DMS114 treated with DMSO at 0.1 percent for 48 hours (cell line): ENCODE results near the gene ZNF71.
A peak's percentile ranks its signal among the peaks of the same experiment; 100 is the strongest.
"Not testable (repeated sequence)": the region's sequence is repeated elsewhere in the genome, so short reads cannot be mapped to it uniquely, and the experiment has no call there.

ENCODE experiments used
- DNase-seq: peaks from one replicate; lab custom pipeline; 2025; ENCODE audit not compliant: unreplicated experiment; lab: John Stamatoyannopoulos, UW

Gene ZNF71

GRCh38 chr19:56619121-56619520 is 24.0 kb downstream of the ZNF71 start:
- DNase-seq = no peak

DNA sequence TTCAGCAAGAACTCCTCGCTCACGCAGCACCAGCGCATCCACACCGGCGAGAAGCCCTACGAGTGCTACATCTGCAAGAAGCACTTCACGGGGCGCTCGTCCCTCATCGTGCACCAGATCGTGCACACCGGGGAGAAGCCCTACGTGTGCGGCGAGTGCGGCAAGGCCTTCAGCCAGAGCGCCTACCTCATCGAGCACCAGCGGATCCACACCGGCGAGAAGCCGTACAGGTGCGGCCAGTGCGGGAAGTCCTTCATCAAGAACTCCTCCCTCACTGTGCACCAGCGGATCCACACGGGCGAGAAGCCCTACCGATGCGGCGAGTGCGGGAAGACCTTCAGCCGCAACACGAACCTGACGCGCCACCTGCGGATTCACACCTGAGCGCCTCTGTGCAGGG is 27.3 kb downstream of the ZNF71 start:
- no peak for DNase-seq

GRCh38 chr19:56623006-56623405 is 27.9 kb downstream of the ZNF71 start:
- DNase-seq = no peak

- DNase-seq = no peak
Observed at GRCh38 chr19:56625708-56626107, 30.6 kb downstream of the ZNF71 start.

DNA sequence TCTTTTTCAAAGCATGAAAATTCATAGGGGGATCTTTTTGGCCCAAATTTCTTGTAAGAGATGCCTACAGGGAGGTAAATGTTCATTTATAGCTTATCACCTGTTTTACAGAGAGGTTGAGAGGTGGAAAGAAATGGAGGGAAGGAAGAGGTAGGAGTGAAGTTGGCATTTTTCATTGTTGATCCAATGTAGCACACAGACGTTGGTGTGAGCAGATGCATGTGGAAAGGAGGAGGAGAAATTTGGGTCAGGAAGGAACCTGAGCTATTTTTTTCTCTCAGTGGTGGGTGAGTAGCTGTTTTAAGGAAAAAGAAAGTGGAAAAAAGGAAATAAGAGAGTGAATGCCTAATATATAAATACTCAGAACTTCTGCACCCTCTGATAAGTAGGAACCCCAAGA is 37.9 kb downstream of the ZNF71 start:
- DNase-seq = no peak

DNA sequence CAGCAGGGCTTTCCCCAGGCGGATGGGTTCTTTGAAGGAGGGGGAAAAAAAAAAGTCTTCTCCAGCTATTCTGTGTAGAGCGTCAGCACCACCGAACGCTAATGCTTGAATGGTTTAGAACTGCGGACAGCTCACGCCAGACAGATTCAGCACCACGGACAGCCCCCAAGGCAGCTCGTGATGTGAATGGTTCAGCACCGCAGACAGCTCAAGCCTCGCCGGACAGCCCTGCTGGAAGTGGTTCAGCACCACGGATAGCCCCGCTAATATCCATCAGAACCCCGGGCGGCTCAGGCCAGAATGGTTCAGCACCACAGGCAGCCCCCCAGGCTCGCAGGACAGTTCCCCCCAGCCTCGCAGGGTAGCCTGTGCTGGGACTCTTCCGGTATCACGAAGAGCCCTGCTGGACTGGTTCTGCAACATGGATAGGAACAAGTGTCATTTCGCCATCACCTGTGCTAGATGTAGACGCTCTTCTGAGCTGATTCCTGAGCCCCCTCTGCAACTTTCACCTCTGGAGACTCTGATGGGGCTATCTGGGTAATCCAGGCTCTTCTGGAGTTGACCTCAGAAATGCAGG is 43.0 kb downstream of the ZNF71 start:
- peak; percentile 7 for DNase-seq

GRCh38 chr19:56639217-56639616 is 44.1 kb downstream of the ZNF71 start:
- DNase-seq = no peak

GRCh38 chr19:56642711-56643459 is 47.8 kb downstream of the ZNF71 start, which contains the start of gene SMIM17:
Gene SMIM17 (plus strand): TSS chr19:56643159. CDS start chr19:56645668, 2,509 bp downstream.
- DNase-seq = no peak

DNA sequence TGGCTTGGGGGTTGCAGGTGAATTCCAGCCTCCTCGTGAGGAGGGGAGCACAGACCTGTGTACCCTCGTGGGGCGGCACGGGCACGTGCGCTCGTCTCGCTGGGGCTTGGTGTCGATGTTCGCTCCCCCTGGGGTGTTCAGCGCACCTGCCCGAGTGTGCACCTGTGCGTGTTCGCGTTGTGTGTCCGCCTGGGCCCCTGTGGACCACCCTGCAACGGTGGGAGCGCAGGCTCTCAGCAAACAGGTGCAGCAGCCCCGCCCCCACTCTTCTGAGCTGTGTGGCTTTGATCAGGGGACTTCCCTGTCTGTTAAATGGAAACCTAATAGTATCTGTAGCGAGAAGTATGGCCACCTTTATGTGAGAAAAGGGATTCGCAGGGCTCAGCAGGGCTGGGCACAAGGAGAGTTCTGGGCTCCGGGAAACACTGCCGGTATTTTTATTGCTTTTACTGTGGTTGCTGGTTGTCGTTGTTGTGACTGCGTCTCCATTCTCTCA is 48.4 kb downstream of the ZNF71 start:
- no peak for DNase-seq

GRCh38 chr19:56654151-56654550 is 59.0 kb downstream of the ZNF71 start:
- no peak for DNase-seq

- peak; percentile 35 for DNase-seq
Observed at GRCh38 chr19:56660381-56661107, 65.4 kb downstream of the ZNF71 start.

GRCh38 chr19:56661248-56661647 is 66.1 kb downstream of the ZNF71 start:
- no peak for DNase-seq

DNA sequence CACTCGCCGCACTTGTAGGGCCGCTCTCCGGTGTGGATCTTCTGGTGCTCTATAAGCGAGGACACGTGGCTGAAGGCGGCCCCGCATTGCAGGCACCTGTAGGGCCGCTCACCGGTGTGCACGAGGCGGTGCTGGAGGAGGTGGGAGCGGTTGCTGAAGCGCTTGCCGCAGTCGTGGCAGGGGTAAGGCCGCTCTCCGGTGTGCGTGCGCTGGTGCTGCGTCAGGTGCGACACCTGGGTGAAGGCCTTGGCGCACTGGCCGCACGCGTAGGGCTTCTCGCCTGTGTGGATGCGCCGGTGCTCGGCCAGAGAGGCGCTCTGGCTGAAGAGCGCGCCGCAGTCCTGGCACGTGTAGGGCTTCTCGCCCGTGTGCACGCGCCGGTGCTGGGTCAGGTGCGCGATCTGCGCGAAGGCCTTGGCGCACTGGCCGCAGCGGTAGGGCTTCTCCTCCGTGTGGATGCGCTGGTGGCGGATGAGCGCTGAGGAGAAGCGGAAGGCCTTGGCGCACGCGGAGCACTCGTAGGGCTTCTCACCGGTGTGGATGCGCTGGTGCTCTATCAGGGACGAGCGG is 68.9 kb downstream of the ZNF71 start:
- DNase-seq = no peak

GRCh38 chr19:56664511-56664910 is 69.4 kb downstream of the ZNF71 start:
- no peak for DNase-seq

- no peak for DNase-seq
Observed at GRCh38 chr19:56667311-56667870, 72.3 kb downstream of the ZNF71 start.

DNA sequence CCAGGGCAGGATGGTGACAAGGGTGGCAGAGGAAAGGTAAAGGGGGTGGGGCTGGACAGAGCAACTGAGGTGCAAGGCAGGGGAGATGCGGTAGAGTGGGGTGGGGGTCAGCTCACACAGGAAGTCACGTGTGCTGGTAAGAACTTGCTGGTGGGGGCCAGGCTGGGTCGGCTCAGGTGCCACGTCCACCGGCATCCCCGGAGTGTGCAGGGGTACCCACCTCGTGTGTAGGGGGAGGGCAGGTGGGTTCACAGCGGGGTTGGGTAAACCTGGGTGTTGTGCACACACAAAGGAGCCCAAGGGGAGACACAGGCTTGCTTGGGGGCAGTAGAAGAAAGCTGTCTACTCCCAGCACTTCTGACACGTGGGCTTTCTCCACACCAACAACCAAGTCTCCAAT is 73.6 kb downstream of the ZNF71 start:
- DNase-seq = no peak

DNA sequence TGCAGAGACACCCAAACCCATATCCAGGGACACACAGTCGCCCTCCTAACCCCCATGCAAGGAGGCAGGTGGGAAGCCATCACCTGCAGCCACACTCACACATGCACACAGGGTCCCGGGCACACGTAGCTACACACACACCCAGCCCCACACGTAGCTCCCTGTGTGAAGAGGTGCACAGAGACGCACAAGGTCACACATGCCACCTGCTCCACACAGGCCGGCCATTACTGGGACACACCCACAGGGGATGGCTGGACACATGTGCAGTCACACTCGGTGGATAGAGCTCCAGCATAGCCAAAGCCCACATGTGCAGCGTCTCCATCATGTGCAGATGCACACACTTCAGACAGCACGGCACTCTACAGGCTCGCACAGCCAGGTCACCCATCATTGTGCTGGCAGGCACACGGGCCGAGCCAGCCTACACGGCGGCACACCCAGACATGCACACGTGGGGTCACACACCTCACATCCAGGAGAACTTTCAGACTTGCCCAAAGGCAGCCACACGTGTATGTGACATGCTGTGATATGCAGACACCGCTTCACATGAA is 75.4 kb downstream of the ZNF71 start:
- DNase-seq = no peak

DNA sequence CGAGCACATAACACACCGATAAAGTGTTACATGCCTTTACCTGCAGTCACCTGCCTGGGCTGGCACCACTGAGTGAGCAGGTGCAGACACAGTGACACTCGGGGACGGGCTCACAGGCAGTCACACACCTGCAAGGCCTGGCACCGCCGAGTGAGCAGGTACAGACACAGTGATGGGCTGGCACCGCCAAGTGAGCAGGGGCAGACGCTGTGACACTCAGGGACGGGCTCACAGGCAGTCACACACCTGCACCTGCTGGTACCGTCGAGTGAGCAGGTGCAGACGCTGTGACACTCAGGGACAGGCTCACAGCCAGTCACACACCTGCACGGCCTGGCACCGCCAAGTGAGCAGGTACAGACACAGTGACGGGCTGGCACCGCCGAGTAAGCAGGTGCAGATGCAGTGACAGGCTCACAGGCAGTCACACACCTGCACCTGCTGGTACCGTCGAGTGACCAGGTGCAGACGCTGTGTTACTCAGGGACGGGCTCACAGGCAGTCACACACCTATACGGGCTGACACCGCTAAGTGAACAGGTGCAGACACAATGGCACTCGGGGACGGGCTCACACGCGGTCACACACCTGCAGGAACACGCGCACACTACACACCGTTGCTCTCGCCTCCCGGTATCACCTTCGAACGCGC is 76.0 kb downstream of the ZNF71 start:
- no peak for DNase-seq

DNA sequence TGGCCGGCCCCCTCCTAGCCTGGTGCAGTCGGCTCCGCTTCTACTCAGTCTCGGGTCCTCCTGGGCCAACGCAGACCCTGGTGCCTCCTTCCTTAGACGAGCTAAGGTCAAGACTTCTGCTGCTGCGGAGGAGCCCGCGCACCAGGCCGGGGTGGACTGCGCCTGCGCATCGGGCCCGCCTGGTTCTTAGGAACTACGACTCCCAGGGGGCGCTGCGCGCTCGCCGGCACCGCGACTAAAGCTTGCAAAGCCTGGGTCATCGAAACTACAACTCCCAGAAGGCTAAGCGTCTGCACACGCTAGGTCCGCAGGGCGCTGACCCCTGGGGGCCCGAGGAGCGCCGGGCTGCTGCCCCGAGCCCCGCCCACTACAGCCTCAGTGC is 76.5 kb downstream of the ZNF71 start, which contains the start of gene ZNF835:
Gene ZNF835 (minus strand): TSS at position 145 of the 382 bp plus-strand sequence. CDS start 6,559 bp downstream, outside the sequence.
- DNase-seq = peak; percentile 85

DNA sequence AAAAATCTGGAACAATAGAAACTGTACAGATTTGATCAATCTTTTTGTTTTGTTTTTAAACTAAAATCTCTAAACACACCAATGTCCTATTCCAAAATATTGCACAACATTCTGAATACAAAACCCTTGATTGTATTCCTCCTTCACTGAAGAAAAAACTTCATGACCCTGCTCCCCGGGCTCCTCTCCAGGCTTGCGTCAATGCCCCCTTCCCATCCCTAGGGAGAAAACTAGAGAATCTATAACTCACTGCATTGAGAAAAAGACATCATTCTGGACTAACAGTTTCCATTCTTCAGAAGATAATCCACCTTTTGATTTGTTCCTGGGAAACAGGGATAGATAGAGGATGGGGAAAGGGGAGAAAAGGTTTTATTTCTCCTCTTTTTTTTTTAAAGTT is 77.5 kb downstream of the ZNF71 start:
- not testable (repeated sequence) for DNase-seq
